GM12878 (cell line): ENCODE measurements around the gene MAML3. TPM values are rescaled to one million over a fixed set of nuclear protein-coding genes. Genes with fewer than 3 reads are reported as not detected.

Experiments
- ATAC-seq: fragments of 200-7000 bp; cut with Tn5 transposase; 3 replicates; pipeline ENCODE4 v1.9.1; 2020; ENCODE audit warnings: mild to moderate bottlenecking, moderate library complexity
- BruUV-seq: library from RNA; stranded (reverse); fragments of 400-500 nt; replicated peaks from 2 replicates; lab custom pipeline; 2021; lab: Mats Ljungman, UMichigan
- CTCF ChIA-PET: fragments of 300-600 bp; sonication (Branson Sonifier 250); formaldehyde crosslinking; extraction: SDS; loops from one replicate; lab custom pipeline; 2021; ENCODE audit warnings: inconsistent platforms; lab: Yijun Ruan, JAX
- POLR2A ChIA-PET: fragments of 350-600 bp; formaldehyde crosslinking; extraction: SDS; loops from one replicate; lab custom pipeline; 2021; ENCODE audit warnings: inconsistent platforms; lab: Charles Lee
- RAD21 ChIA-PET: fragments of 300-600 bp; sonication (Branson Sonifier 250); formaldehyde crosslinking; loops from one replicate; lab custom pipeline; 2023; ENCODE audit warnings: antibody characterized with exemption; ENCODE audit not compliant: unreplicated experiment; lab: Charles Lee
- SMC1A ChIA-PET: fragments of 300-600 bp; sonication (Branson Sonifier 250); formaldehyde crosslinking; loops from one replicate; lab custom pipeline; 2023; ENCODE audit not compliant: unreplicated experiment, uncharacterized antibody; lab: Charles Lee
- DNase-seq: peaks from one replicate; pipeline ENCODE4 v3.0.0-alpha.2; 2011; ENCODE audit warnings: low read depth, low spot score
- FAIRE-seq: peaks from 3 replicates; lab custom pipeline; 2011; peaks lifted over from hg19 to GRCh38; lab: Jason Lieb, UNC
- H2AFZ ChIP-seq: 2 replicates; pipeline ENCODE4 v1.6.0; 2011; ENCODE audit warnings: low read depth, low read length, control low read depth; ENCODE audit not compliant: control insufficient read depth
- H3K27ac ChIP-seq: 2 replicates; pipeline ENCODE4 v1.5.1; 2011; ENCODE audit warnings: control low read depth; ENCODE audit not compliant: control insufficient read depth, insufficient read depth
- H3K27me3 ChIP-seq, 2 experiments: replicated peaks in 1 of 2; 2 replicates each; pipeline versions ENCODE4 v1.6.0 to v1.6.1; 2011; ENCODE audit warnings: low read length in 1 of 2; ENCODE audit not compliant: control insufficient read depth in 2 of 2, insufficient read depth in 2 of 2
- H3K36me3 ChIP-seq, 2 experiments: 2 replicates each; pipeline ENCODE4 v1.5.1; 2011; ENCODE audit warnings: low read length in 1 of 2; ENCODE audit not compliant: control insufficient read depth in 2 of 2, insufficient read depth in 2 of 2
- H3K4me1 ChIP-seq: 2 replicates; pipeline ENCODE4 v1.6.1; 2011; ENCODE audit warnings: mild to moderate bottlenecking, low read length, moderate library complexity, mixed read lengths; ENCODE audit not compliant: control insufficient read depth, insufficient read depth
- H3K4me2 ChIP-seq: 2 replicates; pipeline ENCODE4 v1.6.0; 2011; ENCODE audit warnings: control low read depth; ENCODE audit not compliant: control insufficient read depth, insufficient read depth
- H3K4me3 ChIP-seq: fragments of 200-600 bp; sonication (generic); 2 replicates; pipeline ENCODE4 v1.5.1; 2016
- H3K79me2 ChIP-seq: 2 replicates; pipeline ENCODE4 v1.6.0; 2011; ENCODE audit warnings: low read length; ENCODE audit not compliant: control insufficient read depth, insufficient read depth
- H3K9ac ChIP-seq: 2 replicates; pipeline ENCODE4 v1.8.0; 2011; ENCODE audit warnings: low read length, control low read depth, mixed read lengths; ENCODE audit not compliant: control insufficient read depth, insufficient read depth
- H3K9me3 ChIP-seq: replicated peaks from 3 replicates; pipeline ENCODE4 v1.5.1; 2011; ENCODE audit warnings: mild to moderate bottlenecking, low read length; ENCODE audit not compliant: control insufficient read depth, insufficient read depth
- H4K20me1 ChIP-seq: 2 replicates; pipeline ENCODE4 v1.6.0; 2011; ENCODE audit not compliant: control insufficient read depth, insufficient read depth
- ATF7 ChIP-seq: fragments of 450-650 bp; IDR thresholded peaks from 2 replicates; pipeline ENCODE4 v1.6.1; 2016; ENCODE audit warnings: low read depth, mild to moderate bottlenecking
- CBX5 ChIP-seq: sonication (generic); IDR thresholded peaks from 2 replicates; pipeline ENCODE4 v1.6.1; 2016; ENCODE audit warnings: low read depth, moderate library complexity, mild to moderate bottlenecking, inconsistent platforms
- CHD2 ChIP-seq: IDR thresholded peaks from 2 replicates; pipeline ENCODE4 v1.6.1; 2011; ENCODE audit warnings: low read depth, low read length, improper control_type of control experiment, borderline replicate concordance
- EGR1 ChIP-seq, 2 experiments: IDR thresholded peaks; 1 replicate in 1 of 2; 2 replicates in 1 of 2; pipeline ENCODE4 v1.6.1; 2011 to 2012; ENCODE audit warnings: low read depth in 2 of 2, low read length in 2 of 2, borderline replicate concordance in 1 of 2, mild to moderate bottlenecking in 1 of 2, moderate library complexity in 1 of 2
- MEF2A ChIP-seq: IDR thresholded peaks from 2 replicates; pipeline ENCODE4 v1.6.1; 2011; ENCODE audit warnings: low read depth, mild to moderate bottlenecking, low read length, moderate library complexity; ENCODE audit not compliant: insufficient read depth
- NR2F1 ChIP-seq: fragments of 450-650 bp; conservative IDR thresholded peaks from 2 replicates; pipeline ENCODE4 v1.6.1; 2017; ENCODE audit warnings: mild to moderate bottlenecking
- POLR2AphosphoS2 ChIP-seq: IDR thresholded peaks from 2 replicates; pipeline ENCODE4 v1.6.1; 2011; ENCODE audit warnings: low read depth, mild to moderate bottlenecking, low read length, improper control_type of control experiment, moderate library complexity
- POLR2AphosphoS5 ChIP-seq: IDR thresholded peaks from 2 replicates; pipeline ENCODE4 v1.6.1; 2011; ENCODE audit warnings: mild to moderate bottlenecking, low read length, inconsistent platforms
- POU2F2 ChIP-seq: IDR thresholded peaks from 3 replicates; pipeline ENCODE4 v1.6.1; 2011; ENCODE audit warnings: low read depth, mild to moderate bottlenecking, low read length, borderline replicate concordance
- RBBP5 ChIP-seq: fragments of 200-600 bp; sonication (generic); conservative IDR thresholded peaks from 2 replicates; pipeline ENCODE4 v1.6.1; 2016
- RCOR1 ChIP-seq: conservative IDR thresholded peaks from 2 replicates; pipeline ENCODE4 v1.6.1; 2012; ENCODE audit warnings: low read depth, low read length, improper control_type of control experiment
- SMC3 ChIP-seq: IDR thresholded peaks from 2 replicates; pipeline ENCODE4 v1.6.1; 2011; ENCODE audit warnings: low read length, improper control_type of control experiment, borderline replicate concordance
- ZNF207 ChIP-seq: fragments of 450-650 bp; IDR thresholded peaks from 2 replicates; pipeline ENCODE4 v1.6.1; 2014; ENCODE audit warnings: antibody characterized with exemption, mild to moderate bottlenecking, borderline replicate concordance
- WGBS: methylation state at CpG from one replicate; pipeline ENCODE4 v1.1.6; 2016; ENCODE audit warnings: low lambda C conversion rate; ENCODE audit not compliant: insufficient replicate concordance, insufficient coverage; ENCODE audit errors: missing lambda C conversion rate; 5-methylcytosine and 5-hydroxymethylcytosine counted together
- in situ Hi-C: fragments of 300-500 bp; cut with MboI; formaldehyde crosslinking; loops from 9 replicates; pipeline ENCODE4 v1.14.3; 2018; ENCODE audit warnings: mixed read lengths
- intact Hi-C: fragments of 100-400 bp; cut with micrococcal nuclease; formaldehyde crosslinking; loops from one replicate; pipeline ENCODE4 v1.14.2; 2022; ENCODE audit not compliant: unreplicated experiment
- polyA plus RNA-seq, 11 experiments: library from polyadenylated mRNA; depleted of rRNA in 4 of 11; unstranded in 6 of 11; stranded (reverse) in 5 of 11; fragments of >200 nt; fragmentation: Nextera tagmentation in 4 of 11; fragmentation: Illumina TruSeq in 1 of 11; extraction: Ambion mirVana in 4 of 11; extraction: Trizol in 1 of 11; gene quantifications; 1 replicate in 1 of 11; 2 replicates in 10 of 11; pipeline versions ENCODE4 v1.2.1 to v1.2.3, GENCODE V29; 2011 to 2016; ENCODE audit warnings: inconsistent platforms in 2 of 11, missing spikeins in 2 of 11, low read depth in 1 of 11
- total RNA-seq, 4 experiments: library from RNA; depleted of rRNA in 3 of 4; stranded (reverse); fragments of >200 nt in 3 of 4; fragmentation: Illumina TruSeq in 1 of 4; extraction: Trizol in 1 of 4; gene quantifications; 2 replicates each; pipeline versions ENCODE4 v1.2.1 to v1.2.3, GENCODE V29; 2013 to 2021
- TF ChIP-seq, protein P1 (sequence below): fragments of 450-650 bp; IDR thresholded peaks from 2 replicates; pipeline ENCODE4 v1.6.1; 2017; ENCODE audit warnings: low read depth, mild to moderate bottlenecking, moderate library complexity
- TF ChIP-seq, protein P2 (sequence below): IDR thresholded peaks from 2 replicates; pipeline ENCODE4 v1.6.1; 2012; ENCODE audit warnings: low read depth, low read length, improper control_type of control experiment
- TF ChIP-seq, protein P3 (sequence below): IDR thresholded peaks from 2 replicates; pipeline ENCODE4 v1.6.1; 2012; ENCODE audit warnings: low read depth, low read length, improper control_type of control experiment
- TF ChIP-seq, protein P4 (sequence below): fragments of 450-650 bp; formaldehyde crosslinking; IDR thresholded peaks from 2 replicates; pipeline ENCODE4 v1.4.0; 2022; ENCODE audit warnings: mild to moderate bottlenecking, moderate library complexity

The MAML3 gene
- total and polyA plus RNA-seq, 10 of the 15 experiments (the other 5 are each of a cell fraction or from before 2014, with no cell fraction given): under 0.01 to 0.53 (median 0.06) TPM; not detected in 2

DNA sequence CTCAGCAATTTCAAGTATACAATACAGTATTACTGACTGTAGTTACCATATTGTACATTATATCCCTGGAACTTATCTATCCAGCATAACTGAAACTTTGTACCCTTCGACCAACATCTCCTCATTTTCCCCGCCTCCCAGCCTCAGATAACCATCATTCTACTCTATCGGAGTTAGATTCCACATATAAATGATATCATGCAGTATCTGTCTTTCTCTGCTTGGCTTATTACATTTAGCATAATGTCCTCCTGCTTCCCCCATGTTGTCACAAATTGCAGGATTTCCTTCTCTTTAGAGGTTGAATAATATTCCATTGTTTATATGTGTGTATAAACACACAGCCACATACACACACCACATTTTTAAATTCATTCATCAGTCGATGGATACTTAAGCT is 218.1 kb downstream of the MAML3 start:
- Histone ChIP-seq H3K79me2 (no peaks in the 10 kb centered on the region), H3K36me3 (no peaks in the 10 kb centered on the region), H2AFZ (no peak overlapping the region), H3K9ac (no peak overlapping the region), H3K4me2 (no peak overlapping the region), H3K4me1 (no peaks in the 10 kb centered on the region), H4K20me1 (no peaks in the 10 kb centered on the region), H3K9me3 (no peaks in the 10 kb centered on the region), H3K27ac (no peak overlapping the region), H3K27me3 (no peaks in the 10 kb centered on the region), H3K4me3 (no peak overlapping the region)
- ChIA-PET POLR2A (no interaction called here), RAD21 (no interaction called here), SMC1A (no interaction called here), CTCF (interaction anchor here (1.1 kb wide), 1 partner anchor 11 kb away, joined by 3 read pairs; no protein-coding TSS in a partner anchor)
- WGBS: 25% methylated on average over 4 of the region's 4 CpGs
- intact Hi-C loops (no loop called here), in situ Hi-C loops (no loop called here)
- ATAC-seq: no peak
- no TSS peak for BruUV-seq
- no peak for FAIRE-seq
- TF ChIP-seq MEF2A (no peak), POLR2AphosphoS2 (no peak), RCOR1 (no peak), ZNF207 (no peak), ATF7 (no peak), POU2F2 (no peak), NR2F1 (no peak), CBX5 (no peak), RBBP5 (no peak), CHD2 (no peak), POLR2AphosphoS5 (no peak), SMC3 (no peak), EGR1 (IDR thresholded peaks at IDR 0.05; ENCODE audit: borderline replicate concordance in 1 of 2, low read depth in 2 of 2, low read length in 2 of 2) (no peak)
- TF ChIP-seq, protein P1, sequence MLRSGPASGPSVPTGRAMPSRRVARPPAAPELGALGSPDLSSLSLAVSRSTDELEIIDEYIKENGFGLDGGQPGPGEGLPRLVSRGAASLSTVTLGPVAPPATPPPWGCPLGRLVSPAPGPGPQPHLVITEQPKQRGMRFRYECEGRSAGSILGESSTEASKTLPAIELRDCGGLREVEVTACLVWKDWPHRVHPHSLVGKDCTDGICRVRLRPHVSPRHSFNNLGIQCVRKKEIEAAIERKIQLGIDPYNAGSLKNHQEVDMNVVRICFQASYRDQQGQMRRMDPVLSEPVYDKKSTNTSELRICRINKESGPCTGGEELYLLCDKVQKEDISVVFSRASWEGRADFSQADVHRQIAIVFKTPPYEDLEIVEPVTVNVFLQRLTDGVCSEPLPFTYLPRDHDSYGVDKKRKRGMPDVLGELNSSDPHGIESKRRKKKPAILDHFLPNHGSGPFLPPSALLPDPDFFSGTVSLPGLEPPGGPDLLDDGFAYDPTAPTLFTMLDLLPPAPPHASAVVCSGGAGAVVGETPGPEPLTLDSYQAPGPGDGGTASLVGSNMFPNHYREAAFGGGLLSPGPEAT: no peak
- TF ChIP-seq, protein P2, sequence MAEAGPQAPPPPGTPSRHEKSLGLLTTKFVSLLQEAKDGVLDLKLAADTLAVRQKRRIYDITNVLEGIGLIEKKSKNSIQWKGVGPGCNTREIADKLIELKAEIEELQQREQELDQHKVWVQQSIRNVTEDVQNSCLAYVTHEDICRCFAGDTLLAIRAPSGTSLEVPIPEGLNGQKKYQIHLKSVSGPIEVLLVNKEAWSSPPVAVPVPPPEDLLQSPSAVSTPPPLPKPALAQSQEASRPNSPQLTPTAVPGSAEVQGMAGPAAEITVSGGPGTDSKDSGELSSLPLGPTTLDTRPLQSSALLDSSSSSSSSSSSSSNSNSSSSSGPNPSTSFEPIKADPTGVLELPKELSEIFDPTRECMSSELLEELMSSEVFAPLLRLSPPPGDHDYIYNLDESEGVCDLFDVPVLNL: no peak
- TF ChIP-seq, protein P3, sequence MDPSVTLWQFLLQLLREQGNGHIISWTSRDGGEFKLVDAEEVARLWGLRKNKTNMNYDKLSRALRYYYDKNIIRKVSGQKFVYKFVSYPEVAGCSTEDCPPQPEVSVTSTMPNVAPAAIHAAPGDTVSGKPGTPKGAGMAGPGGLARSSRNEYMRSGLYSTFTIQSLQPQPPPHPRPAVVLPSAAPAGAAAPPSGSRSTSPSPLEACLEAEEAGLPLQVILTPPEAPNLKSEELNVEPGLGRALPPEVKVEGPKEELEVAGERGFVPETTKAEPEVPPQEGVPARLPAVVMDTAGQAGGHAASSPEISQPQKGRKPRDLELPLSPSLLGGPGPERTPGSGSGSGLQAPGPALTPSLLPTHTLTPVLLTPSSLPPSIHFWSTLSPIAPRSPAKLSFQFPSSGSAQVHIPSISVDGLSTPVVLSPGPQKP: no peak
- TF ChIP-seq, protein P4, sequence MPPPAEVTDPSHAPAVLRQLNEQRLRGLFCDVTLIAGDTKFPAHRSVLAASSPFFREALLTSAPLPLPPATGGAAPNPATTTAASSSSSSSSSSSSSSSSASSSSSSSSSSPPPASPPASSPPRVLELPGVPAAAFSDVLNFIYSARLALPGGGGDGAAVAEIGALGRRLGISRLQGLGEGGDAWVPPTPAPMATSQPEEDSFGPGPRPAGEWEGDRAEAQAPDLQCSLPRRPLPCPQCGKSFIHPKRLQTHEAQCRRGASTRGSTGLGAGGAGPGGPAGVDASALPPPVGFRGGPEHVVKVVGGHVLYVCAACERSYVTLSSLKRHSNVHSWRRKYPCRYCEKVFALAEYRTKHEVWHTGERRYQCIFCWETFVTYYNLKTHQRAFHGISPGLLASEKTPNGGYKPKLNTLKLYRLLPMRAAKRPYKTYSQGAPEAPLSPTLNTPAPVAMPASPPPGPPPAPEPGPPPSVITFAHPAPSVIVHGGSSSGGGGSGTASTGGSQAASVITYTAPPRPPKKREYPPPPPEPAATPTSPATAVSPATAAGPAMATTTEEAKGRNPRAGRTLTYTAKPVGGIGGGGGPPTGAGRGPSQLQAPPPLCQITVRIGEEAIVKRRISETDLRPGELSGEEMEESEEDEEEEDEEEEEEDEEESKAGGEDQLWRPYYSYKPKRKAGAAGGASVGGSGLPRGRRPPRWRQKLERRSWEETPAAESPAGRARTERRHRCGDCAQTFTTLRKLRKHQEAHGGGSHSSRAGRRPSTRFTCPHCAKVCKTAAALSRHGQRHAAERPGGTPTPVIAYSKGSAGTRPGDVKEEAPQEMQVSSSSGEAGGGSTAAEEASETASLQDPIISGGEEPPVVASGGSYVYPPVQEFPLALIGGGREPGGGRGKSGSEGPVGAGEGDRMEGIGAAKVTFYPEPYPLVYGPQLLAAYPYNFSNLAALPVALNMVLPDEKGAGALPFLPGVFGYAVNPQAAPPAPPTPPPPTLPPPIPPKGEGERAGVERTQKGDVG: no peak
- no peak for DNase-seq
